Amniotic stem cell (primary cell): ENCODE results near the gene IFRD1.

ENCODE experiments used
- DNase-seq: peaks from one replicate; lab custom pipeline; 2025; lab: John Stamatoyannopoulos, UW

The IFRD1 gene, protein sequence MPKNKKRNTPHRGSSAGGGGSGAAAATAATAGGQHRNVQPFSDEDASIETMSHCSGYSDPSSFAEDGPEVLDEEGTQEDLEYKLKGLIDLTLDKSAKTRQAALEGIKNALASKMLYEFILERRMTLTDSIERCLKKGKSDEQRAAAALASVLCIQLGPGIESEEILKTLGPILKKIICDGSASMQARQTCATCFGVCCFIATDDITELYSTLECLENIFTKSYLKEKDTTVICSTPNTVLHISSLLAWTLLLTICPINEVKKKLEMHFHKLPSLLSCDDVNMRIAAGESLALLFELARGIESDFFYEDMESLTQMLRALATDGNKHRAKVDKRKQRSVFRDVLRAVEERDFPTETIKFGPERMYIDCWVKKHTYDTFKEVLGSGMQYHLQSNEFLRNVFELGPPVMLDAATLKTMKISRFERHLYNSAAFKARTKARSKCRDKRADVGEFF

DNA sequence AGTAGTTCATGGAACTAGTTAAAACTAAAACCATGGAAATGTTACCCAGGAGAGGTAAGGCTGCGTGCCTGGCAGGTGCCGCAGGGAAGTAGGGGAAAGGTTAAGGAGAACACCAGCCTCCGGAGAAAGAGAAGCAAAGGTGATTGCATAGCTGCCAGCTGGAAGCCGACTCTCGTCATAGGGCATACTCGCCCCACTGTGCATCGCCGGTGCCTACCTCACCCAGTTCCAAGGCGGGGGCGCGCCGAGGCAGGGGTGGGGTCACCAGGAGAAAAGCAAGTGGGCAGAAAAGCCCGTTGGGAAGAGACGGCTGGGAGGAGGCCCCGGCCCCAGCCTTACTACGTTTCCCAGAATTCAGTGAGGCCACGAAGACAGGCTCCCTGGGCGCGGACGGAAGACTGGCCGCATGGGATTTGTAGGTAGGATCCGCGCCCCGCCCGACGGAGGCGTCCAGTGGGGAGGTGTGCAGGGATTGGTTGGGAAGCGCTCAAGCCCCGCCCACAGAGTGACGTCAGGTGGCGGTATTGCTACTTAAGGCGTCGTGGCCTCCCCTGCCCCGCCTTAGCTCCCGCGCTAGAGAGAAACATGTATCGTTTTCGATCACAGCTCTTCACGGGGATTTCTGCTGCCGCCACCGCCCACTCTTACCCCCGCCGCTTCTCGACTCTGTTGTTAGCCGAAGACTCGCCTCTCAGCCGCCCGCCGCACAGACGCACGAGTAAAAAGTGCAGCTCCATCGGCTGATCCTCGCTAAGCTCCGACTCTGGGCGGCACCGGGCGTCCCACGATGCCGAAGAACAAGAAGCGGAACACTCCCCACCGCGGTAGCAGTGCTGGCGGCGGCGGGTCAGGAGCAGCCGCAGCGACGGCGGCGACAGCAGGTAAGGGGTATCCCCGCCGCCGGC is at the start of gene IFRD1:
Gene IFRD1, plus strand, starts transcription at position 559 of the 905 bp plus-strand sequence. Its CDS starts 229 bp downstream, at position 788.
- DNase-seq = peak; percentile 93

DNA sequence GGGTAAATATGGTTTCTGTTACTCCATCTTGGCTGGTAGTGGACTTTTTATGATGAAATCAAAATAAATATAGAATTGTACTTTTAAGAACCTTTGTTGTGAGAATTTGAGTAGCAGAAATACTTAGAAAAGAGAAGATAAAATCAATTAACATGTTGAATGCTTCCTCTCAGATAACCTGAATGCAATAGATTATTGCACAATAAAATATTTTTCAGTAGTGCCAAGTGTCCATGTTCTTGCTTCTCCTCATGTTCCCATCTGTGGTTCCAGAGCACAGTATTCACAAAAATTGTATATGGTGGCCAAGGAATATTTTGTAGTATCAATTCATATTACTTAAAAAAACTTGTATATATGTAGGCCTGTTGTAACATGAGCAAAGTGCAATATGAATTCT is 45.9 kb upstream of the IFRD1 start:
- no peak for DNase-seq

DNA sequence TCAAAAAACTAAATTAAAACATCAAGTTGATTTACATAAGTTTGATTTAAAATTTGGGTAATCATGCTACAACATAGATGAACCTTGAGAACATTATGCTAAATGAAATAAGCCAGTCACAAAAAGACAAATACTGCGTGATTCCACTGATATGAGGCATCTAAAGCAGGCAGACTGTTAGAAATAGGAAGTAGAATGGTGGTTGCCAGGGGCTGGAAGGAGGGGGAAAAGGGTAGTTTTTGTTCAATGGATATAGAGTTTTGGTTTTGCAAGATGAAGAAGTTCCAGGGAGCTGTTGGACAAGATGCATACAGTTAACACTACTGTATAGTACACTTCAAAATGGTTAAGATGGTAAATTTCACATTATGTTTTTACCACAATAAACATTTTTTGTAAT is 45.0 kb upstream of the IFRD1 start:
- no peak for DNase-seq

DNA sequence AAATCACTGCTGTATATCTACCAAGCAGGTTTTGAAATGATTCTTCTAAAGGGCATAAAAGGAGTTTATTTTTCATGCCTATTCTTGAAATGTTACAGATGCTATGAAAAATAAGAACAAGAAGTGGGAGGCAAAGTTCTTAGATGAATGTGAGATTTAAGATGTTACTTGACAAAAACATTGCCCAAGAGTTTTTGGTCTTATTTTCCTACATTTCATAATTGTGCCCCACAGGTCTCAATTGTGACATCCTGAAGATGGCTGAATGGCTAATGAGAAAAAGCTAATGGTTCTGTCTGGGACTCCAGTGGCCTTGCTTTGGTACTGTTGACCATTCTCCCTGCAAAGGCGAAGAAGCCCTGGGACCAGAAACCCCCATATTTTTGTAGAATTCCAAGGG is 43.0 kb upstream of the IFRD1 start:
- DNase-seq = no peak

DNA sequence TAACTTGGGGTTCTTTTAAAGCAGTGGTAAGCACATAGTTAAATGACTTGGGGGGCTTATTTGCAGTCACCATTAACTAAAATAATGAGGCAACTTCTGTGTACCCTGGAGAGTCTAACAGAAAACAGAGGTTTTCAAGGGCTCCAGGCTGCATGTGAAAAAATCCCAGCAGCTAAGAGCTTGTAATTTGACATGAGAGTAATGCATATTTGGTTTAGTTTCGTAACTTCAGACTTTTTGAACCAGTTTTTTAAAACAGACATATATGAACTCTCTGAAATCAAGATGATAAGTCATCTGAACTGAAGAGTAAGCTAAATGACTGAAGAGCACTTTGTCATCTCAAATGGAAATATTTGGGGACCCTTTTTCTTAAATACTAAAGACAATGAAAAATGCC is 40.2 kb upstream of the IFRD1 start:
- no peak for DNase-seq

DNA sequence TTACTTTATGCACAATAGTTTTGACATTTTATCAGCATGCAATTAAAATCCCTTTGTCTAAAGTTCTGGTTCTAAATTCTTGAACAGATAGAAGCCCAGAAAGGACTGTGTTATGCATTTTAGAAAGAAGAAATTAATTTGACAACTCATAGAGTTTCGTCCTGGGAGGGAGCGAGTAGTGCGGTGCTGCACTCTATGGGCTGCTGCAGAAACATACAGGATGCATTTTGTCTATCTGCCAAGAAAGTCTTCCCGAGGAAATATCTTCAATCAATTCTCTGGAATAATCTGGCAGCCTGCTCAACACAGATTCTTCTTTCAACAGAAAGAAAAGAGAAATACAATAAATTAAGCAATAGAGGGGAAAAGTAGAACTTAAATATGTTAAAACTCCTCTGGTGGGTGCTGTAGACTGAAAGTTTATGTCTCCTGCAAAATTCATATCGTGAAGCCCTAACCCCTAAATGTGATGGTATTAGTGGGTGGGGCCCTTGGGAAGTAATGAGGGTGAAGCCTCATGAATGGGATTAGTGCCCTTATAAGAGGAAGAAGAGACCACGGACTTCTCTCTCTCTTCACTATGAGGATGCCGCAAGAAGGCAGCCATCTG is 39.0 kb upstream of the IFRD1 start:
- no peak for DNase-seq

DNA sequence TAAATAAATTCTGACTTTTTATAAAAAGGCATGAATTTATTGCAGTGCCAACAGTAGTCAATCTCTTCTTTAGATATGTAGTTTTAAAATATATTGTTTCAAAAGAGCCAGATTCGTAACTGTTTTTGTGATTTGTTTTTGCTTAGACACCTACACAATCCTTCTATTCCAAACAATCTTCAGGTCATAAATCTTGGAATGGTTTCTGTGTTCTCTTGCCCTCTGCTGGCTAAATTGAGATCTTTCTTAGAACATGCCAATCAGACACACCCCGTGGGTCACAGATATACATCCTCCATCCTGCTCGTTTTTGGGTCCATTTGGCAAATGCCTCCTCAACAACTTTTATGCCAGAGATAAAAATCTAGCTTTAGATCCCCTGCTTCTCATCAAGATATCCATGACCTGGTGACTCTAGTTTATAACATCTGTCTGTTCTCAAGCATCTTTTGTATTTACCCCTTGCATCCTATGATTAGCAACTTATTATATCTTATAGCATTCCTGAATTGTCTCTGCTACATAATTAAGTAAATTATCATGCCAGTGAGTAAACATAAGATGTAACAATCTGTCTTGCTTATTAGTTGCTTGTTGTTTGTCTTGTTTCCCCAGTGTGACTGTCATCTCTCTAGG is 35.3 kb upstream of the IFRD1 start:
- DNase-seq = no peak

DNA sequence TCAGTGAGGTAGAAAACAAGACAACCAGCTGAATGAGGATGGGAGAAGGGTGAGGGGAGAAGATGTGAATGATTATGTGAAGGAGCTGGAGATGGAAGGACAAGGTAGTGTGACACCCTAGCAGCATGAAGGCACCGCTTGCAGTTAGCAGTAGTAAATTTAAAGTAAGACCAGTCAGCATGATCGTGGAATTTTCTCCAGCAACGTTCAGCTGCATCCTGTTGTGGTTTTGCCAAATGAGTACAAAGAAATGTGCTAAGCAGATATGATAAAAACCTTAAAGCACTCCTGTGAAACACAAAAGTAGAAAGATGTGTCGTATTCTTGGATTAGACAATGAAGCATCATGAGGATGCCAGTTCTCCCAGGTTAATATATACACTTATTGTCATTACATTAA is 34.1 kb upstream of the IFRD1 start:
- DNase-seq = no peak

DNA sequence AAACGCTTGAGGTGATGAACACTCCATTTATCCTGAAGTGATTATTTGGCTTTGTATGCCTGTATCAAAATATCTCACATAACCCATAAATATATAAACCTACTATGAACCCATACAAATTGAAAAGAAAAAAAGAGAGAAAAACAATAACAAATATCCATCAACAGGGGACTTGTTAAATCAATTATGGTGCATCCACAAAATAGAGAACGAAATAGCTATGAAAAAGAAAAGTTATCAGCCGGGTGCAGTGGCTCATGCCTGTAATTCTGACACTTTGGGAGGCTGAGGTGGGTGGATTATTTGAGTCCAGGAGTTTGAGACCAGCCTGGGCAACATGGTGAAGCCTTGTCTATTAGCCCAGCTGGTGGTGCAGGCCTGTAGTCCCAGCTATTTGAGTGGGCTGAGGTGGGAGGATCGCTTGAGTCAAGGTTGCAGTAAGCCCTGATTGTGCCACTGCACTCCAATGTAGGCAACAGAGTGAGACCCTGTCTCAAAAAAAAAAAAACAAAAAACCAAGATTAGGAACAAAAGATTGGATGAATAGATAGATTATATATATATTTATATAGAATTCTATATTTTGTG is 30.6 kb upstream of the IFRD1 start:
- no peak for DNase-seq

DNA sequence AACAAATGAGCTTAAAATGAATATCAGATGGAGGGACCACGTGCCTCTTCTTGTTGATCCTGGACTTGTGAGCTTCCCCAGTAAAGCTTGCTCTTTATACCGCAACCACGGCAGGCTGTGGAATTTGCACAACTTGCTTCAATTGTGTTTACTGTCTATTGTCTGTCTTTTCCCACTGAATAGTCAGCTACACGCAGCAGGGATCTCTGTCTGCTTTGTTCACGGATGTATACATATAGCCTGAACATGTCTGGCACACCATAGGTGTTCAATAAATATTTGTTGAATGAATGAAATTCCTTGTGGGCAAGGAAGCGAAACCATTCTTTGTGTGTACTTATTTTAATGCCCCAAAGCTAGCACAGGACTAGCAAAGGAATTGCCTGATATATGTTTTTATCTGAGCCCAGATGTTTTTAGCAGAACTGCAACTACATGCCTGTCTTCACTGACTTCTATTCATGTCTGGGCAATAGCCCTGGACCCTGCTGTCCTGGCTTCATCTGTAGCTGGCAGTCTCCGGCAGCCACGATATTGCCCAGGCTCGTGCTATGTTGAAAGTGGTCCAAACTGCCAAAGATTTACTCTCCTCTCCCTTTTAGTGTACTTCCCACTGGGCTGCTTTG is 29.9 kb upstream of the IFRD1 start:
- DNase-seq = no peak

DNA sequence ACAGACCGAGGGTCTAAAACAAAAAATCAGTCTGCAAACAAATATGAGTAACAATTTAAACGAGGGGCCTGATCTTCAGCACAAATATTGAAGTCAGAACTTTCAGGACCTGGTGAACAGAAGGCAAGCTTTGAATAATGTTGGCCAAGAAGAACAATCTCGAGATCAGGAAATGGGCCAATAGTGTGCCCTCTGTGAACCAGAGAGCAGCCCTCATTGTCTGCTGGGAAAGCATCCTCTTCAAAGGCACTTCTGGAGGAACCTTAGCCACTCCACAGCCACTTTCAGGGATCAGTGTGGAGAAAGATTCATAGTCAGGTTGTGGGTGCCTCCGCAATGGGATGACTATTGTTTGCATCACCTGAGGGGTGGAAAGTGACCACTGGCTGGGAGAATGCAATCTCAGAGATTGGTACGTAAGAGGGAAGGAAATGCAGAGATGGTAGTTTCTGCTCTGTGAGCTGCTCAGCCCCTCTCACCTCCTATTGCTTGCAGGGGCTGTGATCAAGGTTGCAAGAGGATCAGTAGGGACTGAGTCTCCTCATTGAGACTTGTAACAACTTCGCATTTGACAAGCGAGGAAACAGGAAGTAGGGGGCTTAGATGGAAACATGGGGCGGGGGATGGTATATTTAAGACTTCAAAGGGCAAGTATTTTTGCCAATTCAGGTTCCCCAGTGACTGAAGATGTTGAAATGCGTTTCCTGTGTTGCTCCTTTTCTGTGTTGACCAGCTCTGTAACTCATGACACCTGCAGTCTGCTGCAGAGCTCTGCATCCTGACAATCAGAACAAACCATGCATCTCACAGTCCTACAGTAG is 28.4 kb upstream of the IFRD1 start:
- no peak for DNase-seq

DNA sequence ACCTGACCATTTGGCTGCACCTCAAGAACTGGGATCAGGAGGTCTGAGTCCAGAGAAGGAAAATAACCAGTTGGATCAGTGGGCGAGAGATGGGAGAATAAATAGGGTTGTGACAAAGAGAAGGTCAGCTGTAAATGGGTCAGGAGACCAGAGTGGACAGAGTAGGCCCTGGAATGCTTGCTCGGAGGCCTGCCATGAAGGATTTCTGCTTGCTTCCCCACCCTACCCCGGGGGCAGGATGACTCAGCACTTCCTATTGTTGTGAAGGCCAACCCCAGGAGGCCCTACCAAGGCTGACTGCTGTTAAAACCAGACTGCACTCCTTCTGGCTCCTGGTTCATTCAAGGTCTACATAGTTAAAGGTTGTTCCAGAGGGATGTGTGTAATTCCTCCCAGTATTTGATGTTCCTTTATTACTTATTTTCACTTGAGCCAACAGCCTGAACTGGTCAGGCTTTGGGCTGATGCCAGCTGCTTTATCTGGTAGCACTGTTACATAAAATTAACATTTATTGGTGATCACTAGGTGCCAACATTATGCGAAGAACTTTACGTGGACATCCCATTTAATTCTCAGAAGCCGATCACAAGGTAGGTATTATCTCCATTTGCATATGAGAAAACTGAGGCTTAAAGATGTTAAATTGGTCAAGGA is 27.3 kb upstream of the IFRD1 start:
- DNase-seq = peak; percentile 79

DNA sequence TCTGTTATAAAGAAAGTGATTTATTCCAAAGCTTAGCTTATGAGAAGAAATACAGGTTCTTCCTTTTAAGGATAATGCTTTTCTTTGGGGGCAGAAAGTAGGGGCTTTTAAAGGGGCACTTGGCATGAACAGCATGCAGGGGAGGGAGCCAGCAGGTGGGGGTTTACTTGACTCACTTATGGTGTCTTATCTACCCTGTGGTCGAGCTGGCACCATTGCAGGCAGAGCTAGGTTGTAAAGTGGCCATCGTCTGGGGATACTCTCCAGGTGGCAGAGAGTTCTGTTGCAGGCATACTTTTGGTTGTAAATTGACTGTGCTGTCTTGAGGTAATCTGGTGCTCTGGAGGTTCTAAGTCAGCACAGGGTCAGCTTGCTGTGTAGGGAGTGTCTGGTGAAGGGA is 26.3 kb upstream of the IFRD1 start:
- no peak for DNase-seq

DNA sequence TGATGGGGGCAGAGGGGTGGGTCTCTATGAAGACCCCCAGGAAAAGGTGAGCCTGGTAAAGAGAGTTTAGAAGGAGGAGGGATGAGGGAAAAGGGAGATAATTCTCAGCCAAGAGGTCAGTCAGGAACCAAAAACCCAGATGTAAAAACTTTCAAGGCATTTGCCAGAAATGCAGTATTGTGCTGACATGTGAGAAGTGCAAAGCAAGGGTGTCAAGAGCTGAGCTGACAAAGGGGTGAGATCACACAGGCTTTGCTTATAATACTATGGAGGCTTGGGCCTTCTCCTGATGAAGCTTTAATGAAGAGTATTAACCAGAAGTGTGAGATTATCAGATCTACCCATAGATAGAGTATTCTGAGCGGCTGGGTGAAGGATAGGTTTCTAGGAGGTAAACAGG is 22.3 kb upstream of the IFRD1 start:
- DNase-seq = no peak

DNA sequence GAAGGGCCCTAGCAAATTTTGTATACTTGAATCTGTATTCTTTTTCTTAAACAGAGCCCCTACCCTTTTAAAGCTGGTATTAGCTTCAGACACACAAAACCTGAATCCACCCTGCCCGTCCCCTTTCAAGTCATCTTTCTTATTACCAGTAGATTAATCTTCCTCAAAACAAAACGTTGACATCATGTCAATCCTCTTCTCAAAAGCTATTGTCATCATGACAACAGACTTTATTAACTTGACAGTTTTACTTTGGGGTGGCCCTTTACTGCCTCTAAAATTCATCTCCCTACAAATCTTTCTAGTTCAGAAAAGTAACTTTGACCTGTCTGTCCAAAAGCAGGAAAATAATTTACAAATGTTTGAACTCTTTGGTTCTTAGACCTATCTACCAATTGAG is 21.5 kb upstream of the IFRD1 start:
- DNase-seq = no peak

DNA sequence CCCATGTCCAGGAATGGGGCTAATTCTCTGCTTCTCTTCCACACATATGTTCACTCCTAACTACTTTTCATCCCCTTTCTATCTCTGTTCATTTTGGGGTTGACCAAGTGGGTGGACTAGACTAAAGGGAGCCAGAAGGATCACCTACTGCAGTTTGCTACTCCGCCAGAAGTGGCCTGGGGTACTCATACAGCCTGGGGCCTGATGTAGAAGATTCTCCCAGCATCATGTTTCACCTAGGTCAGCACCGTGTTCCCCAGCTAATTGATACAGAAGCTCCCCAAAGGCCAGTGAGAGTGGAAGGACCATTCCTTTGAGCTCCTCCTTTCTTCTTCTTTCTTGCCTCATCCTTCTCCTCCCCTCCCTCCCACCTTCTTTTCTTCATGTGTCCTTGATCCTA is 19.6 kb upstream of the IFRD1 start:
- no peak for DNase-seq

DNA sequence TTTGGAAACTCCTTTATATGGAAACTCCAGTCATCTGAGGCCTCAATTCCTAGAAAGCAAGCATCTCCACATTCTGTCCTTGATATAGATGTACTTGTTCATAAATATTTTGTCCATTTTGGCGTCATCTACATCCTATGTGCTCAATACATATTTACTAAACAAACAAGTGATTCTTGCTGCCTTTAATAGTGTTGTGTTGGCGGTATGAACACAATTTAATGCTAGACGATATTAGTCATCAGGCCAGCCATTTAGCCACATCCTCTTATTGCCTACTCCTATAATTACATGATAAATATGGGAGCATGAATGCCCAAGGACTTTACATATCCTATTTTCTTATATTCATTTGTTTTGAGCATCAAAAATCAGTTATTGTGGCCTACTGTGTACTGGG is 18.5 kb upstream of the IFRD1 start:
- DNase-seq = no peak

DNA sequence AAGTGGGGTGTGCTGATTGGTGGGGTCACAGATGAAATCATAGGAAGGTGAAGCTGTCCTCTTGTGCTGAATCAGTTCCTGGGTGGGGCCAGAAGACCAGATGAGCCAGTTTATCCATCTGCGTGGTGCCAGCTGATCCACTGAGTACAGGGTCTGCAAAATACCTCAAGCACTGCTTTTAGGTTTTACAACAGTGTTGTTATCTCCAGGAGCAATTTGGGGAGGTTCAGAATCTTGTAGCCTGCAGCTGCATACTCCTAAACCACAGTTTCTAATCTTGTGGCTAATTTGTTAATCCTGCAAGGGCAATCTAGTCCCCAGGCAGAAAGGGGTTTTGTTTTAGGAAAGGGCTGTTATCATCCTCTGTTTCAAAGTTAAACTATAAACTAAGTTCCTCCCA is 17.0 kb upstream of the IFRD1 start:
- DNase-seq = no peak

DNA sequence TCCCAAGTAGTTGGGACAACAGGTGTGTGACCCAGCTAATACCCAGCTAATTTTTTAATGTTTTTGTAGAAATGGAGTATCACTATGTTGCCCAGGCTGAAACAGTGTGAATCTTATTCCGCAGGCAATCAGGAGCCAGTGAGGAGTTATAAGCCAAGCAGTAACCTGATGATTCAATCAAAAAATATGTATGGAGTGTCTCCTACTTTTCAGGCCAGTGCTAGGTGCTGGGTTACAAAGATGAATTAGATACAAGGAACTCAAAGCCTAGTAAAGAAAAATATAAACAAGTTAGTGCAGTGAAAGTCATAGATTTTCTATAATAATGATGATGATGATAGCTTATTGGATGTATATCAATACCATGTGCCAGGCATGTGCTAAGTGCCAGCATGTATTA is 13.2 kb upstream of the IFRD1 start:
- DNase-seq = no peak

DNA sequence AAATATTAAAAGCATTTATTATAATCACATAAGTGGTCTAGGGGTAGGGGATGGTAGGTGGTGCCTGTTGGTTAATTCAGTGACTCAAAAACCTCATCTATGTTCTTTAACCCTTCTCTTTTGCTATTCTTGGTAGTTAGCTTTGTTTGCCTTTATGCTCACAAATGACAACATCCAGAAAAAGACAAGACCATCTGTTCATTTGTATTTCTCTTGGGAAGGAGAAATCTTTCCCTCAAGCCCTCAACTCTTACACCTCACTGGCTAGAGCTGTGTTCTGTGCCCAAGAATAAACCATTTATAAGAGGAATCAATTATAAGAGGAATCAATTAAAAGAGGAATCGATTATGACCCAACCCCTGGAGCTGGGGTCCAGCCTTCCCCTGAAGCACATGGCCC is 10.8 kb upstream of the IFRD1 start:
- no peak for DNase-seq
